WTC11 (cell line): ENCODE measurements around the gene SYCP2.

ENCODE experiments used
- ATF6 ChIP-seq: sonication (generic); formaldehyde crosslinking; IDR thresholded peaks from 2 replicates; pipeline ENCODE4 v1.8.1; 2023; ENCODE audit warnings: mild to moderate bottlenecking, missing genetic modification reagents
- CBFB ChIP-seq: sonication (generic); formaldehyde crosslinking; IDR thresholded peaks from 2 replicates; pipeline ENCODE4 v1.8.1; 2022; ENCODE audit warnings: mild to moderate bottlenecking, low read depth, missing genetic modification reagents
- CREB1 ChIP-seq: sonication (generic); formaldehyde crosslinking; IDR thresholded peaks from 2 replicates; pipeline ENCODE4 v1.8.0; 2023; ENCODE audit warnings: mild to moderate bottlenecking, missing genetic modification reagents
- E2F1 ChIP-seq: sonication (generic); formaldehyde crosslinking; IDR thresholded peaks from 2 replicates; pipeline ENCODE4 v1.8.0; 2022; ENCODE audit warnings: mild to moderate bottlenecking, missing genetic modification reagents
- JUN ChIP-seq: sonication (generic); formaldehyde crosslinking; IDR thresholded peaks from 2 replicates; pipeline ENCODE4 v1.8.0; 2023; ENCODE audit warnings: mild to moderate bottlenecking, missing genetic modification reagents
- KAT7 ChIP-seq: sonication (generic); formaldehyde crosslinking; IDR thresholded peaks from 2 replicates; pipeline ENCODE4 v1.8.1; 2023; ENCODE audit warnings: missing genetic modification reagents, mild to moderate bottlenecking, borderline replicate concordance
- MYBL2 ChIP-seq: sonication (generic); formaldehyde crosslinking; IDR thresholded peaks from 2 replicates; pipeline ENCODE4 v1.8.1; 2023; ENCODE audit warnings: mild to moderate bottlenecking, moderate library complexity, missing genetic modification reagents
- ZNF121 ChIP-seq: sonication (generic); formaldehyde crosslinking; IDR thresholded peaks from 2 replicates; pipeline ENCODE4 v1.8.0; 2023; ENCODE audit warnings: missing genetic modification reagents
- ZNF416 ChIP-seq: fragments of 250-450 bp; sonication (Bioruptor Pico); IDR thresholded peaks from 2 replicates; pipeline ENCODE4 v1.9.0; 2021; ENCODE audit warnings: mild to moderate bottlenecking, inconsistent platforms
- ZNF423 ChIP-seq: fragments of 250-450 bp; sonication (Bioruptor Pico); IDR thresholded peaks from 2 replicates; pipeline ENCODE4 v2.1.2; 2022; ENCODE audit warnings: mild to moderate bottlenecking, moderate library complexity
- TF ChIP-seq, protein P1 (sequence below): fragments of 200-600 bp; IDR thresholded peaks from 2 replicates; pipeline ENCODE4 v1.8.0; 2022; ENCODE audit warnings: antibody characterized with exemption
- TF ChIP-seq, protein P2 (sequence below): fragments of 250-450 bp; sonication (Bioruptor Pico); conservative IDR thresholded peaks from 2 replicates; pipeline ENCODE4 v1.9.0; 2021; ENCODE audit warnings: mild to moderate bottlenecking

DNA sequence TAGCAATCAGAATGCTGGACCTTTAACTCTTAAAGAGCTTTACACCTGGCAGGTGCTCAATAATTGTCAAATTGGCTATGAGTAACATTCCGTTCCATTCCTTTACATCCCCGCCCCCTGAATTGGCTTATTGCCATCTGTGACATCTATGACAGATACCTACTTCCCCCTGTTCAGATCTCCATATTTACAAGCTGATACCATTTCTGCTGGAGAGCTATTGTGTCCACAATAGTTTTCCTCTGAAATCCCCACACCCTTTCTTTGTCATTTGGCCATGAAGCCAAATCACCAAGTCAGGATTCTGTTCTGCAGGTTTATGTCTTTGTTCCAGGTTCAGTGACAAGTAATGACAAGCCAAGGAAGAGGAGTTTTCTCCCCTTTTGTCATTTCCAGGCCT lies 28.0 kb upstream of the SYCP2 start:
- TF ChIP-seq, protein P1, sequence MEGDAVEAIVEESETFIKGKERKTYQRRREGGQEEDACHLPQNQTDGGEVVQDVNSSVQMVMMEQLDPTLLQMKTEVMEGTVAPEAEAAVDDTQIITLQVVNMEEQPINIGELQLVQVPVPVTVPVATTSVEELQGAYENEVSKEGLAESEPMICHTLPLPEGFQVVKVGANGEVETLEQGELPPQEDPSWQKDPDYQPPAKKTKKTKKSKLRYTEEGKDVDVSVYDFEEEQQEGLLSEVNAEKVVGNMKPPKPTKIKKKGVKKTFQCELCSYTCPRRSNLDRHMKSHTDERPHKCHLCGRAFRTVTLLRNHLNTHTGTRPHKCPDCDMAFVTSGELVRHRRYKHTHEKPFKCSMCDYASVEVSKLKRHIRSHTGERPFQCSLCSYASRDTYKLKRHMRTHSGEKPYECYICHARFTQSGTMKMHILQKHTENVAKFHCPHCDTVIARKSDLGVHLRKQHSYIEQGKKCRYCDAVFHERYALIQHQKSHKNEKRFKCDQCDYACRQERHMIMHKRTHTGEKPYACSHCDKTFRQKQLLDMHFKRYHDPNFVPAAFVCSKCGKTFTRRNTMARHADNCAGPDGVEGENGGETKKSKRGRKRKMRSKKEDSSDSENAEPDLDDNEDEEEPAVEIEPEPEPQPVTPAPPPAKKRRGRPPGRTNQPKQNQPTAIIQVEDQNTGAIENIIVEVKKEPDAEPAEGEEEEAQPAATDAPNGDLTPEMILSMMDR, result no peak
- TF ChIP-seq, protein P2, sequence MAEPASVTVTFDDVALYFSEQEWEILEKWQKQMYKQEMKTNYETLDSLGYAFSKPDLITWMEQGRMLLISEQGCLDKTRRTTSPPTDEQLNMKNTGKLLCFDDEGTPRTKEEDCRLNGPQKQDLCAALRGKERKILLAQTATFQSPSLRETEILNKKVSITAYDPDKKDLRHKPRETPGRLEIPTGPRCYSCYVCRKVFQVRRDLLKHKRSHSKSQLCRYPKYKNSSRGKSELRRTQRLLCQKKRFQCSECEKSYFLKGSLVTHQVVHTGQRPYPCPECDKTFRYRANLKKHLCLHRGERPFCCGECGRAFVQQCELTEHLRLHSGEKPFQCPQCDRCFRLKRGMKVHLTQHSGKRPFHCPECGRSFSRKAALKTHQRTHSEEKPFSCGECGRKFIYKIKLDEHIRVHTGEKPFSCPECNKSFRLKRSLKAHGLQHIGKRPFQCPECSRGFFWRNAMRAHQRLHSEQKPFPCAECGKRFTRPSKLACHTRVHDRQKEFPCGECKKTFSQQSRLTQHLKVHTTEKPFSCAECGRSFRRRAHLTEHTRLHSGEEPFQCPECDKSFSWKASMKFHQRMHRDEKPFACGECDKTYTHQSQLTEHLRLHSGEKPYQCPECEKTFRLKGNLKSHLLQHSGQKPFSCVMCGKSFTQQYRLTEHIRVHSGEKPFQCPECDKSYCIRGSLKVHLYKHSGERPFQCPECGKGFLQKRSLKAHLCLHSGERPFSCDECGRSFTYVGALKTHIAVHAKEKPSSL, result no peak
- TF ChIP-seq KAT7 (no peak), CREB1 (CRISPR knock-in tag) (no peak), ZNF423 (CRISPR knock-in tag) (no peak), ZNF121 (CRISPR knock-in tag) (no peak), E2F1 (CRISPR knock-in tag) (no peak), MYBL2 (CRISPR knock-in tag) (no peak), ATF6 (CRISPR knock-in tag) (no peak), ZNF416 (CRISPR knock-in tag) (no peak), JUN (CRISPR knock-in tag) (no peak), CBFB (no peak)
